Stimulated activated CD8-positive, alpha-beta memory T cell treated with anti-CD3 and anti-CD28 coated beads, Interleukin-15, amount 100 ng/mL, for 48 hours (primary cell): ENCODE data around the gene CKLF.

Source experiments
- DNase-seq, 2 donors: peaks; one replicate each; pipeline ENCODE4 v3.0.0-alpha.2; 2020; ENCODE audit warnings: low read depth in 2 of 2

CKLF gene

DNA sequence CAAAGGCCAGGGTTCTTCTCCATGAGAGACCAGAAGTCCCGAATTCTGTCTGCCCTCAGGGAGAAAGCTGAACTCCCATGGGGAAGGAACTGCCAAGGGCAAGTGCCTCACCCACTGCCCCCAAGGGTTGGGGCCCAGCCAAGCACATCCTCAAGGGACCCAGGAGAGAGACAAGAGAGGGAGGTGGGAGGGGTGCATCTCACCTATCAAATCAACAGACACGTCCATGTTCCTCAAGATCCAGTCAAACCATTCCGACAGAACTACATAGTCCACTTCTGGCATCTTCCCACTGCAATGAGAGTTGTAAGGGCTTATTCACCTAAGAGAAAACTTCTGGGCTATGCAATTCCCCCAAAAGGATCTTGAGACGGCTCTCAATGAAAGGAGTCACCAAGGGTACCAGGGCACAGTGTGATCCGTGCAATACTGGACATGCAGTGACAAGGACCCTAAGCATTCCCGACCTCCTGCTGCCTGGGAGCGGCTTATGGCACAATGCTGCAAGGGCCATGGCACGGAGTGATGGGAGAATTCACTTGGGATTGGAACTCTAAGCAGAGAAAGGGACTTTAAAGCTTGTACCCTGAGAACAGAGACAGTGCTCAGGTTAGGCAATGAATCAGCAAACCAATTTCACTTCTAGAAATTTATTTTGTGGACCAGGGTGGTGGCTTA lies 34.7 kb upstream of the CKLF start:
- no peak for DNase-seq

DNA sequence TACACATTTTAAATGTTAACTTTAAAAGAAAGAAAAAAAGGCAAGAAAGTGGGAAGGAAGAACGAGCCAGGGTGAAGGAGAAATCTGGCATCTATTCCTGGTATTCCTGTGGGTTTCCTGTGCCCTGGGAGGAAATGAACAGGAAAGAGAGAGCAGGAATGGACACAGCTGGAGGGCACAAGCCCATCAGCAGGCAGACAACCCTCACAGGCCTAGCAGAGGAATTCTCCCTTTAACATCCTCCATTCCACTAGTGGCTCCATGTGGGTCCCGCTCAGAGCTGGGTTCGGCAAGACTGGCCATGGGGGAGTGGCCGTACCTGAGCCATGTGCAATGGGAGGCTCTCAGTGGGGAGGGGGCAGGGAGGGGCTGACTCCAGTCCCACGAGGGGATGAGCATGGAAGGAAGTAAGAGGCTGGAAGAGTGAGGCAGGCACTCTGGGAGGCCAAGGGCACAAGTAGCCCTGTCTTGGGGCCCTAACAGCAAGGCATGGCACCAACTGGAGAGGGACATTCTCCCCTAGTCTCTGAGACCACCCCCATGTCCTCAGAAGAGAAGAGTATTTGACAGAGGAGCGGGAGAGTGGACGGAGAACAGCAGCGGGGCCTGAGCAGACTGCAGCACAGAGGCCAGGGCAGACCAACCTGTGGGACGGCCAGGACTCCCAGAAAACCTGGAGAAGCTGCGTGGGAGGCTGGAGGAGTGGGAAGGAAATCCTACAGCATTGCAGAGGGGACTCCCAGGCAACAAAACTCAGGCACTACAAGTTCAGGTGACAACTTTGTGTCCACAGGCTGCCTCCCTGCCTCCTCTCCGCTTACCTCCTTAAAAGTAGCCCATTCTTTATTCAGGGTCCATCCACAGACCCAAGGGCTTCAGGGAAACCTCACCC lies 32.6 kb upstream of the CKLF start:
- no peak for DNase-seq

DNA sequence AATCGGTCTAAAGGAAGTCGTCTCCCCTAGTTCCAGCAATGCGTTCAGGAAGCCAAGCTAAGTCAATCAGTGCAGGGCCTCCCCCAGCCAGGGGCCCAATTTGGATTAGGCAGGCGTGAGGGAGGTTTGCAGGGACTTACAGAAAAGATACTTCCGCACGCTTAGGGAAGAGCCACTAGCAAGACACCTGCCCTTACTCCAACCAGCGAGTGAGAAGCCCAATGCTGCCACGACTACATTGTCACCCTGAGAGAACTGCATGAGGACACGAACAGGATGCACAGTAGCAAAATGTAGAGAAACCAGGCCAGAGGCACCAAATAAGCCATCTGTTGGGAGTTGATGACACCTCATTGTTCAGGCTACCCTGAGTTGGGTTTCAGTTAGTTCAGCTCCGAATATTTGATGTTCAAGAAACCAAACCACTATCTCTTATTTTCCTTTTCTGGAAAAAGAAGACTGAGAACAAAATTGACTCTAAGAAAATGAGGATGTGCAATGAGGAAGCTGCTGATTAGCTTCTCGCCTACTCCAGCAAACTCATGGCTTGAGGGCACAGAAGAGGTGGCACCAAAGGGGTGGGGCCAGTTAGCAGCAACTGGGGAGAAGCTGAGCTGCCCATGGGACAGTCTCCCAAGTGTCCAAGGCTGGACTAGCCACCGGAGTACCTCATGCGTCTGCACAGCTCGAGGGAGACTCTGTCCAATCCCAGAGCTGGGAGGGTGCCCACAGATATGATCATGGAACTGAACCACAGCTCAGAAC lies 31.8 kb upstream of the CKLF start:
- no peak for DNase-seq

DNA sequence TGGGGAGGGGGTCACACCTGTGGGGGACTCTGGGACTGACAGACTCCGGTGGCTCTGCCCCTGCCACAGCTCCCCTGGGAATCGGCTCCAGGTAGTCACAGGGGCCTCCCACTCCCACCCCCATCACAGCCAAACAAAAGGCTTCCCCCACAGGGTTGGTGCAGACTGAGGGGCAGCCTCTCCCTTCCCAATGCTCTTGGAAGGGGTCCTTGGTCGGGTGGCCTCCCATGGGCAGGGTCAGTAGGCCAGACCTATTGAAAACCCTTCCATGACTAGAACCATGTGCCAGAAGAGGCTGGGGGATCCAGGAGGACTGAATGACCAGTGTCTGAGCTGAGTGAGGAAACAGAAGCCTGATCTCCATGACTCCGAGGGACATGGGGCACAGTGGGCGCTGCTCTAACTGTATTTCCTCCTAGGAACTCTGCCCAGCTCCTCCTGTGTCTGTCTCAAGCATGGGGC lies 31.1 kb upstream of the CKLF start:
- DNase-seq: no peak

DNA sequence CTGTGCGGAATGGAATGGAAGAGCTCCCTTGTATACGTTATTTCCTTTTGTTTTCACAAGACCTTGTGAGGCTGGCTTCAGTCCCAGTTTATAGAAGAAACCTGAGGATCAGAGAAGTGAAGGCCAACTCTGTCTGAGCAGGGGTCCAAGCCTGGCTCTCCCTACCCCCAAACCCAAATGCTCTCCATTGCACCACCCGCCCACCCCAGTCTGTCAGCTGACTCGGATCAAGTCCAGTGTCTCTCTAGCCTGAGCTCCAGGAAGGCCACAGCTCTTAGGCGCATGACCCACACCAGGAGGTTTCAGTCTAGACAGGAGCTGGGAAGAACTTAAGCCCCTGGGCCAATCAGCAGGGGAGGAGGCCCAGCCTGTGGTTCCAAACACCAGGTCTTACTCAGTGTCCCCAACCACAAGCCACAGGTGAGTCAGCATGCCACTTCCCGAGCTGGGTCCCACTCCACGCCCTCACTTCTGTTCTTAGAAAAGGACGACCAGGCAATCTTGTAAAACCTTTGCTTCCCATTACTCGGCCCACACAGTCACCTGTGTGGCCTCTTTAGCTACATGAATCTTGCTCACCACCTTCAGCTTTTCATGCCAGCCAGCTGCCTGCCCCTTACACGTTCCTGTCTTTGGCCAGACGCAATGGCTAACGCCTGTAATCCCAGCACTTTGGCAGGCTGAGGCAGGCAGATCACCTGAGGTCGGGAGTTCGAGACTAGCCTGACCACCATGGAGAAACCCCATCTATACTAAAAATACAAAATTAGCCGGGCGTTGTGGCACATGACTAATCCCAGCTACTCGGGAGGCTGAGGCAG lies 30.2 kb upstream of the CKLF start:
- DNase-seq: peak; percentile 93 to 95

DNA sequence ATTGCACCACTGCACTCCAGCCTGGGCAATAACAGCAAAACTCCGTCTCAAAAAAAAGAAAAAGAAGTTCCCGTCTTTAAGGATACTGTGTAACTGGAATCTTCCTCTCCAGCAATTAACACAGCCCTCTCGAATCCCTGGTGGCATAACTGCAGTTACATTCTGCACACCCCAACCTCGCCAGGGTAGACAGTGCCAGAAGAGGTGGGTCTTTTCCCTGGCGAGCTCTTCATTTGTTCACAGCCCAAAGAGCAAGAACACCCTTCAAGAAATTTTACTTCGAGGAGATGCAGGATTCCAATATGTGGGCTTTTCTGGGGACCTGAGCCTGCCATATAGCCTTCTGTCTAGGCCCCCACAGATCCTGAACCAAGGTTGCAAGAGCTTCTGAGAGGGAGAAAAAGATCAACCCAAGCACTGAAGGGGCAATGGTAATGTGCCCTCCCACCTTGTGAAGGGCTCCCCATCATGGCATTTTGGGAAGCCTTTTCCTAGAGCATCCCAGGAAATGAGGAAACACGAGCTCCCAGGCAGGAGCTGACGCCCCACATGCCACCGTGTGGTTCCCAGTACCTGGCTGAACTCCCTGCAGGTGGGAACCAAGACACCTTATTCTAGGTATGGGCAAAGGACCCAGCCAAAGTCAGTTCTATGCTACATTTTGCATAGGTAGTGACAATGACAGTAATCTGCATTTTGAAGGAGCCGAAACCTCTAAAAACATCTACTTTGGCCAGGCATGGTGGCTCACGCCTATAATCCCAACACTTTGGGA lies 29.4 kb upstream of the CKLF start:
- DNase-seq: no peak

DNA sequence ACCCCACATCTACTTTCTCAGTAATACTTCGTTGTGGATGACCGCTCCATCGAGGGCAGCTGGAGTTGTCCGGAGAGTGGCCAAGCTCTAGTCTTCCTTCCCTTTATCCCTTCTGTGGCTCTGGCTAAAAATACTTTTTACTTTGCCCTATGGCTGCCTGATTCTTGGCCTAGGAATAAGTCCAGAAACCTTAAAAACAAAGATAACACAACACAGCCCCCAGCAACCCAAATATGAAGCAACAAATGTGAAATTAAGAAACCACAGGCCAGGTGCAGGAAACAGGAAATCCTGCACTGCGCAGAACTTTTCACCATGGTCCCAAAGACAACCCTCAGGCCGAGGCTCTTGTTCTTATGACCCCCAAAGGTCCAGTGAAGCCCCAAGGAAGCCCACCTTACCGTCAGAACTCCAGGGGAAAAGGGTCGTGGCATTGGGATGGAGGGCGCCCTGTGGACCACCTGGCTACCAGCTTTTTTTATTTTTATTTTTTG lies 28.5 kb upstream of the CKLF start:
- DNase-seq: no peak

DNA sequence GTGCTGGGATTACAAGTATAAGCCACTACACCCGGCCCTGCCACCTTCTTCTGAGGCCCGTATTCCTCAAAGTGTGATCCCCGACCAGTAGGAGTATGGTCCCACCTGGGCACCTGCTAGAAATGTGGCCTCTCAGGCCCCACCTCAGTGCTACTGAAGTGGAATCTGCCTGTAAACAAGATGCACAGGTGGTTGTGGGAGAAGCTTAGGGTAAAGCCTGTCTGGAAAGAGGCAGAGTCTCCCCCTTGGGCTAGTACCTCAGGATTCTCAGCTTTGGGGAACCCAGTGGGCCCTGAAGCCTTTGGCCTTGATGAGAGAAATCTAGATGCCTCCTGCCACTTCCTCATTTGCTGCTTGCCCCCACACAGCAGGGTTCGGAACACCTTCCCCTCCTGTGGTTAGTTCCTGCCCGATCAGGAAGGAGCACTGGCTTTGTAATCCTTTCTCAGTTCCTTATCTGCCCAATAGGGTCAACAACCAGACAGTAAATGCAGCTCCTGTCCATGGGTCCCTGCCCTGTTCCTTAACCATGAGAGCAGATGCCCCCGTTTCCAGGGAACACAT lies 27.7 kb upstream of the CKLF start:
- DNase-seq: no peak

DNA sequence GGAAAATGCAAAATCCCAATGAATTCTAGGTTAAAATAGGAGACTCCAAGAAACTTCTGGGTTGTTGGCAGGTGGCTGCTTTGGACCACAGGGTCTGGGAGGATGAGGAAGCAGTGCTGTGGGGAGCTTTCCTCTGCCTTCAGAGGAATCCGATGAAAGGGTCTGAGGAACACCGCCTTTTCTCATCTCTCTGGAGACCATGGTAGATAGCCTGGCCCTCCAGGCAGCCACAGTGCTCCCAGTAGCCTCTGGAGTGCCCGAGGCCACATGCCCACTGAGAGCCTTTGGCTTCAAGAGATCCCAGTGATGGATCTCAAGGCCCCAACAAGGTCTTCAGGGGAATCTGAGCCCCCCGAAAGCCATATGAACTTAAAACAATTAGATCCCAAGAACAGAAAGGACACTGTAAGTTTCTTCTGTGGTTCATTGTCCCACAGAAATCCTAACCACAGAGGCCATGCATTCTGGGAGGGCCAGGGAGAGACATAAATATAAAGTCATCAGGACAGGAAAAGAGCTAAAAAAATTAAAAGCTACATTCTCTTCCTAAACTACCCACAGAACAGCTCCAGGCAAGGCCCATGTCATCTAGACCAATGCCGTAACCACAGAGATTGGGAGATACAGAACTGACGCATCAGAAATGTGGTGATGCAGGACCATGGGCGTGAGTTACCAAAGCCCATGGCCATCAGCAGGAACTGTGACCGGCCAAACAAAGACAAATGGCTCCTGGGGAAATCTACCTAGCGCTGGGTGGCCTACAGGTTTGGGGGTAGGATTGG lies 26.8 kb upstream of the CKLF start:
- no peak for DNase-seq

DNA sequence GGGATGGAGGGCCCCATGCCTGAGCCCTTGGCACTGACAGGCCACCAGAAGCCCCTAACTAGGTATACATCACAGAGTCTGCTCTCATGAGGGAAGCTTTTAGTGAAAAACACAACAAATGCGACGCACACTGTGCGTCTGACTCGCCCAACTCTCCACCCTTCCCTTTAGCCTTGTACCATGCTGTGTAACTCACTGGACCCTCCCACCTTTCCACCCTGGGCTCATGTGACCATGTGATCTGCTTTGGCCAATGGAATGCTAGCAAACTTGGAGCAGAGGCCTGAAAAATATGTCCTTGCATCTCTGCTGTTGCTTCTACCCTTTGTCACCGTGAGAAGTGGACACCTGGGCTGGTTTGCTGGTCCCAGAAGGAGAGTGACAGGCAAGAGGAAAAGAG lies 24.1 kb upstream of the CKLF start:
- DNase-seq: no peak

DNA sequence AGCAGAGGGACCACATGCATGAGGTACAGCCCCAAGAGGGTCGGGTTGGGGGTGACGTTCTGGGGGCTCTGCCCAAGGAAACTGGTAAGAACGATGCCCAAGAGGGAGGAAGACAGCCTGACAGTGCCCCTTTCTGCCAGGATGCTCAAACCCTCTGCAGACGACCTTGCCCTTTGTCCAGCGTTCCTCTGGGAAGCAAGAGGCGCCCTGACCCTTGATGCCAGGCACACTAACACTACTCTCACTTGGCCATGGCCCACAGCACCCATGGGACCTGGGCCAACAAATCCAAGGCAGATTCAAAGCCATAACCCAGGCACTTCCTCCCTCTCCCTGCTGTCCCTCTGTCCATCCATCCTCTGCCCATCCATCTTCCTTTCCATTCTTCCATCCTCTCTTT lies 22.9 kb upstream of the CKLF start:
- no peak for DNase-seq

DNA sequence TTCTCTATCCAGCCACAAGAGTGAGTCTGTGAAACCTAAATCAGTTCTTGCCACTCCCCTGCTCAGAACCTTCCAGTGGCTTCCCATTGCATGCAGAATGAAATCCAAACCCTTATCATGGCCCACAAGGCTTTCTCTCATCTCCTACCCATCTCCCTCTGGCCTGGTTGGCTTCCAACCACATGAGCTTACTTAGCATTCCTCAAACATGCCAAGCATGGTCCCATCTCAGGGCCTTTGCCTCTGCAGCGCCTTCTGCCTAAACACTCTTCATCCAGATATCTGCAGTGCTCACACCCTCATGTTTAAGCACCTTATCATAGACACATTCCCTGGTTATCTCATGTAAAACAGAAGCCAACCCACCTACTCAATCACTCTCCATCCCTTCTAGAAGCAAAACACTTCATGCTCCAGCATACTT lies 18.0 kb upstream of the CKLF start:
- DNase-seq: no peak

DNA sequence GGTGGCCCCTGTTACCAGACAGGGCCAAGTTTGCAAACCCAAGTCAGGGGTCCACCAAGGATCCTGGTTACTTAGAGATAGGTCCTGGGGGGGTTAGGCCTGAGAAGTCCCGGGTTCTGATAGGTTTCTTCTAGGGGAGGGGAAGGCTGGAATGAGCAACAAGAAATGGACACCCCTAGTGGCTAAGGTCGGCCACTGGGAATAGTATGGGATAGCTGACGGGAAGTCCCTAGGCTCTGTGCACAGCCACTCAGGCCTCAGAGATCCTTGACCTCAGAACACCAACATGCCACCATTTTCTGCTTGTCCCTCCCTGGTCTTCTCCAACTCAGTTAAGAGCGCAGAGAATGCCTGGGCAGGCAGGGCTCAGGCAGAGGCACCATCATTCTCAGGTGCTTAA lies 15.9 kb upstream of the CKLF start:
- no peak for DNase-seq

DNA sequence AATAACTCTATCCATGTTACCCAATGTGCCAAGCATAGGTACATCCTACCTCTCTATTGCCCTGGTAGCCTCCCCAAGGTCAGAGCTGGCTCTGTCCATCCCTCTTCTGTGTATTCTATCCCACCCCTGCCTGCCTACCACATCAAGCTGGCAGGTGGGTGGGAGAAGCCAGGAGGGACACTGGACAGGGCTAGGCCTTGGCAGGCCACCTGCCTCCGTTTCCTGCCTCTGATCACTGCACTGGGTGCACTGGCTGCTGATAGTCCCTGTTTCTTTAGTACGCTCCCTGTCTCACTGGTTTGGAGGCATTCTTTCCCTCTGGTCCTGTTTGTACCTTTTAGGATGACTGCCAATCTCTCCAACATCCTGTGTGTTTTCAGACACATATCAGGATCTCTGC lies 15.1 kb upstream of the CKLF start:
- DNase-seq: no peak

DNA sequence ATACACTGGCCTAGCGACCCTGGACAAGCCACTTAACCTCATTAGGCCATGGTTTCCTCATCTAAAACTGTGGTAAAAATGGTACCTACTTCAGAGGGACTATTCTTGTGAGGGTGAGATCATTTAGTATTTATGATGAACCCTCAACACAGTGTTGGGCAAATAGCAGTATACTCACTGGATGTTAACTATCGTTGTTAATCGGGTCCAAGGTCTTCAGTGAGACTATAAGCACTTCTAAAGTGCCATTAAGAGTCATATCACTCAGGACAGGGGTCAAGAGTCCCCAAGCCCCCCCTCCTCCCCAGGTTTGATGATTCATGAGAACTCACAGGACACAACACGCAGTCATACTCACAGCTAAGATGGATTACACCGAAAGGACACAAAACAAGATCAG lies 13.5 kb upstream of the CKLF start:
- no peak for DNase-seq

DNA sequence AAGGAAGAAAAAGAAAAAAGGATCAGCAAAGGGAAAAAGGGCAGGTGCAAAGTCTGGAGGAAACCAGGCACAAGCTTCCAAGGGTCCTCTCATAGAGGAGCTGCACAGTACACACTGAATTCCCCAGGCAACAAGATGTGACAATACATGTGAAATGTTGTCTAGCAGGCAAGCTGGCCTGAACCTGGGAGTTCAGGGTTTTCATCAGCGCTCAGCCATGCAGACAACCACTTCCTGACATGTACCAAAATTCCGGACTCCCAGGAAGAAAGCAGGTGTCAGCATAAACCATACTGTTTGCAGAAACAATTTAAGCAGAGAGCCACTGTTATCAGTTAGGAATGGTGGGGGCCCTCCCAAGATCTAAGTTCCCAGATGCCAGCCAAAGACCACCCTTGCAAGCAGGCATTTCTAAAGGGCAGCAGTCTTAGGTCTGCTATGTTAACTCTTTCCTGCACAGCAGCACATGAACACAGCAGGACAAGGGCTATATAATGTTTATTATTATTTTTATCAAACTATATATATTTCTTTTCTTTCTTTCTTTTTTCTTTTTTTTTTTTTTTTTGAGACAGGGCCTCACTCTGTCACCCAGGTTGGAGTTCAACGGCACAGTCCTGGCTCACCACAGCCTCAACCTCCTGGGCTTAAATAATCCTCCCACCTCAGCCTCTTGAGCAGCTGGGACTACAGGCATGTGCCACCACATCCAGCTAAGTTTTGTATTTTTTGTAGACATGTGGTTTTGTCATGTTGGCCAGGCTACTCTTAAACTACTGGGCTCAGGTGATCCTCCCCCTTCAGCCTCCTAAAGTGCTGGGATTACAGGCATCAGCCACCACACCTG lies 12.5 kb upstream of the CKLF start:
- DNase-seq: no peak

DNA sequence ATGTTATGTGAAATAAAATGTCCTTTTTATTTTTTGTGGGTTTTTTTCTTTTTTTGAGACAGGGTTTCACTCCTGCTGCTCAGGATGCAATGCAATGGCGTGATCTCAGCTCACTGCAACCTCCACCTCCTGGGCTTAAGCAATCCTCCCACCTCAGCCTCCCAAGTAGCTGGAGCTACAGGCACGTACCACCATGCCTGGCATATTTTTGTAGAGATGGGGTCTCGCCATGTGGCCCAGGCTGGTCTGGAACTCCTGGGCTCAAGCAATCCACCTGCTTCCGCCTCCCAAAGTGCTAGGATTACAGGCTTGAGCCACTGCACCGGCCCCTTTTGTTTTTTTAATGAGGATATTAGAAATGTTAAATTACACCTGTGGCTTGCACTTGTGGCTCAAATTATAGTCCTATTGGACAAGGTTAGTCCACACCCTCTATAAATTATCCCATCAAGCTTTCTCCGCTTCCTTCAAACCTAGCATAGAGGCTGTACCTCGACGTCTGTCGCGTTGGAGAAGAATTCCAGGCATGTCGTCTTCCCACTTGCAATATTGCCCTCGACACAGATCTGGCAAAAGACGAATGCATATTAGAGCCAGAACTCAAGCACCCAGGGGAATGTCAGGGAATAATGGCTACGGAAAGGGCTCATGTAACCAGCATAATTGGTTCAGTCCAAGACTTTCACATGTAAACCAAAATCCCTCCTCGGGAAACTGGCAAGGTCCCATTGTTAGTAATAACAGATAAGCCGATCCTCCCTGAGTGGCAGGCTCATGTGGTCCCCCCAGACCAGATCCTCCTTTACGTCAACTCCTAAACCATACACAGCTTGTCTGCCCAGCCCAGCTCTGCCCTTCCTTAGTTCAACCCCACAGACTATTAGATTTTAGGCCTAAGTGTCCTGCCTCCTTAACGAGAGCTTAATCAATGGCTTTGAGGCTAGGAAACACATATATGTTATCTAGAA lies 10.7 kb upstream of the CKLF start:
- DNase-seq: no peak
